H9 (cell line): ENCODE results near the gene NLGN3. TPM values are rescaled to one million over a fixed set of nuclear protein-coding genes. Genes with fewer than 3 reads are reported as not detected.
"Not testable (repeated sequence)": the region's sequence is repeated elsewhere in the genome, so short reads cannot be mapped to it uniquely, and the experiment has no call there.

Experiments
- DNase-seq: peaks from one replicate; pipeline ENCODE4 v3.0.0-alpha.2; 2017
- H2AFZ ChIP-seq: one replicate; pipeline ENCODE4 v1.6.1; 2013; ENCODE audit warnings: mild to moderate bottlenecking, low read length, control low read depth, moderate library complexity
- H2AK5ac ChIP-seq: 2 replicates; pipeline ENCODE4 v1.6.1; 2013; ENCODE audit warnings: low read length, control low read depth, mixed read lengths; ENCODE audit not compliant: insufficient read length
- H2BK120ac ChIP-seq: one replicate; pipeline ENCODE4 v1.6.1; 2013; ENCODE audit warnings: low read depth, mild to moderate bottlenecking, low read length, control low read depth, inconsistent platforms; ENCODE audit not compliant: poor library complexity, severe bottlenecking
- H2BK12ac ChIP-seq: 2 replicates; pipeline ENCODE4 v1.6.1; 2013; ENCODE audit warnings: low read length, control low read depth, mixed read lengths, low read depth; ENCODE audit not compliant: insufficient read length
- H2BK15ac ChIP-seq: 2 replicates; pipeline ENCODE4 v1.6.1; 2013; ENCODE audit warnings: low read depth, low read length, control low read depth
- H2BK20ac ChIP-seq: one replicate; pipeline ENCODE4 v1.6.1; 2013; ENCODE audit warnings: low read depth, mild to moderate bottlenecking, low read length, control low read depth, inconsistent platforms; ENCODE audit not compliant: poor library complexity, severe bottlenecking
- H2BK5ac ChIP-seq: 2 replicates; pipeline ENCODE4 v1.6.1; 2013; ENCODE audit warnings: low read length, control low read depth, mixed read lengths; ENCODE audit not compliant: insufficient read length
- H3K14ac ChIP-seq: 2 replicates; pipeline ENCODE4 v1.6.1; 2013; ENCODE audit warnings: low read length, control low read depth; ENCODE audit not compliant: insufficient read depth
- H3K18ac ChIP-seq: 2 replicates; pipeline ENCODE4 v1.6.1; 2013; ENCODE audit warnings: low read depth, mild to moderate bottlenecking, mixed read lengths, low read length, control low read depth; ENCODE audit not compliant: insufficient read length
- H3K23ac ChIP-seq: 2 replicates; pipeline ENCODE4 v1.6.1; 2013; ENCODE audit warnings: low read length, control low read depth, mixed read lengths, low read depth; ENCODE audit not compliant: insufficient read length
- H3K23me2 ChIP-seq: 2 replicates; pipeline ENCODE4 v1.6.1; 2013; ENCODE audit warnings: low read depth, mild to moderate bottlenecking, mixed read lengths, low read length, control low read depth; ENCODE audit not compliant: insufficient read length, poor library complexity, severe bottlenecking
- H3K27ac ChIP-seq: 2 replicates; pipeline ENCODE4 v1.5.1; 2013; ENCODE audit warnings: low read length, control low read depth, mixed read lengths, low read depth; ENCODE audit not compliant: insufficient read length
- H3K27me3 ChIP-seq: 2 replicates; pipeline ENCODE4 v1.6.1; 2013; ENCODE audit warnings: low read length, control low read depth, inconsistent platforms; ENCODE audit not compliant: insufficient read depth
- H3K4ac ChIP-seq: 2 replicates; pipeline ENCODE4 v1.6.1; 2013; ENCODE audit warnings: low read depth, mild to moderate bottlenecking, control low read depth, inconsistent platforms, low read length, moderate library complexity
- H3K4me1 ChIP-seq: 2 replicates; pipeline ENCODE4 v1.6.1; 2013; ENCODE audit warnings: low read length, control low read depth, inconsistent platforms; ENCODE audit not compliant: insufficient read depth
- H3K4me2 ChIP-seq: 2 replicates; pipeline ENCODE4 v1.6.1; 2013; ENCODE audit warnings: low read length, control low read depth, mixed read lengths; ENCODE audit not compliant: insufficient read length, insufficient read depth
- H3K56ac ChIP-seq: 2 replicates; pipeline ENCODE4 v1.6.1; 2013; ENCODE audit warnings: low read depth, mild to moderate bottlenecking, mixed read lengths, low read length, control low read depth; ENCODE audit not compliant: insufficient read length
- H3K79me1 ChIP-seq: 2 replicates; pipeline ENCODE4 v1.6.1; 2013; ENCODE audit warnings: low read depth, mild to moderate bottlenecking, moderate library complexity, low read length, control low read depth, inconsistent platforms; ENCODE audit not compliant: insufficient read depth, poor library complexity, severe bottlenecking
- H3K79me2 ChIP-seq: 2 replicates; pipeline ENCODE4 v1.6.1; 2013; ENCODE audit warnings: low read length, control low read depth, inconsistent platforms; ENCODE audit not compliant: insufficient read depth
- H3K9ac ChIP-seq: 2 replicates; pipeline ENCODE4 v1.6.1; 2013; ENCODE audit warnings: low read length, control low read depth, mixed read lengths; ENCODE audit not compliant: insufficient read length; ENCODE audit errors: extremely low read depth
- H3K9me3 ChIP-seq: one replicate; pipeline ENCODE4 v1.6.1; 2013; ENCODE audit warnings: low read depth, low read length, inconsistent platforms; ENCODE audit not compliant: control insufficient read depth
- H3T11ph ChIP-seq: one replicate; pipeline ENCODE4 v1.6.1; 2013; ENCODE audit warnings: mild to moderate bottlenecking, low read length, control low read depth, inconsistent platforms
- H4K20me1 ChIP-seq: one replicate; pipeline ENCODE4 v1.6.1; 2013; ENCODE audit not compliant: control insufficient read depth, insufficient read length, insufficient read depth
- H4K5ac ChIP-seq: 2 replicates; pipeline ENCODE4 v1.6.1; 2013; ENCODE audit warnings: low read depth, mild to moderate bottlenecking, mixed read lengths, low read length, control low read depth; ENCODE audit not compliant: insufficient read length
- H4K8ac ChIP-seq: replicated peaks from 2 replicates; pipeline ENCODE4 v1.6.1; 2013; ENCODE audit warnings: low read length, control low read depth, mixed read lengths, low read depth; ENCODE audit not compliant: insufficient read length
- H4K91ac ChIP-seq: 2 replicates; pipeline ENCODE4 v1.6.1; 2013; ENCODE audit warnings: low read depth, mild to moderate bottlenecking, moderate library complexity, mixed read lengths, low read length, control low read depth; ENCODE audit not compliant: insufficient read length
- H3K27ac Mint-ChIP-seq, 3 experiments: 2 replicates in 2 of 3; 3 replicates in 1 of 3; pipeline ENCODE4 v1.8.0; 2020 to 2021; ENCODE audit warnings: mixed read lengths in 3 of 3, mild to moderate bottlenecking in 1 of 3, moderate library complexity in 1 of 3
- H3K27me3 Mint-ChIP-seq: 2 replicates; pipeline ENCODE4 v1.8.0; 2021; ENCODE audit warnings: low read depth, mild to moderate bottlenecking, moderate library complexity, mixed read lengths
- H3K36me3 Mint-ChIP-seq, 3 experiments: 2 replicates in 2 of 3; 3 replicates in 1 of 3; pipeline ENCODE4 v1.8.0; 2020 to 2021; ENCODE audit warnings: low read depth in 3 of 3, mixed read lengths in 3 of 3; ENCODE audit not compliant: insufficient read depth in 1 of 3
- H3K4me1 Mint-ChIP-seq, 2 experiments: 2 replicates each; pipeline ENCODE4 v1.8.0; 2020; ENCODE audit warnings: mixed read lengths in 2 of 2
- H3K4me3 Mint-ChIP-seq, 2 experiments: 2 replicates in 1 of 2; 3 replicates in 1 of 2; pipeline ENCODE4 v1.8.0; 2020 to 2021; ENCODE audit warnings: mild to moderate bottlenecking in 2 of 2, mixed read lengths in 2 of 2, moderate library complexity in 1 of 2
- H3K9me3 Mint-ChIP-seq, 2 experiments: 2 replicates in 1 of 2; 3 replicates in 1 of 2; pipeline ENCODE4 v1.8.0; 2020; ENCODE audit warnings: mild to moderate bottlenecking in 2 of 2, mixed read lengths in 2 of 2, moderate library complexity in 1 of 2
- CTCF ChIP-seq: fragments of 200-600 bp; sonication (generic); conservative IDR thresholded peaks from 3 replicates; pipeline ENCODE4 v1.8.0; 2021; ENCODE audit warnings: antibody characterized with exemption, mild to moderate bottlenecking
- WGBS: extraction: QIAGEN DNeasy Blood & Tissue Kit; methylation state at CpG from one replicate; pipeline ENCODE4 v1.1.7; 2013; ENCODE audit warnings: missing lambda C conversion rate, low lambda C conversion rate, mixed read lengths; ENCODE audit not compliant: insufficient read length; ENCODE audit errors: extremely low coverage; 5-methylcytosine and 5-hydroxymethylcytosine counted together
- total RNA-seq: library from RNA; stranded (reverse); gene quantifications from 2 replicates; pipeline ENCODE4 v1.2.1, GENCODE V29; 2021

Gene NLGN3
- total RNA-seq, 1 experiment from 2014 or later: 3.6 TPM

GRCh38 chrX:71178908-71179307 lies 34.3 kb downstream of the NLGN3 start:
- no peak overlapping the region for H2BK120ac ChIP-seq
- H4K5ac ChIP-seq: no peak overlapping the region
- peak; percentile 73 for TF ChIP-seq CTCF
- no peak overlapping the region for H3K23ac ChIP-seq
- no peaks in the 10 kb centered on the region for H3K79me2 ChIP-seq
- H2BK12ac ChIP-seq: no peak overlapping the region
- H3K27ac ChIP-seq: no peak overlapping the region
- H2AK5ac ChIP-seq: no peak overlapping the region
- peaks cover 21% of the 10 kb centered on the region for H3K9me3 ChIP-seq
- no peak overlapping the region for H3K56ac ChIP-seq
- no peak overlapping the region for H3T11ph ChIP-seq
- no peak overlapping the region for H3K4ac ChIP-seq
- no peaks in the 10 kb centered on the region for H3K27me3 ChIP-seq
- peaks cover 9% of the 10 kb centered on the region for H3K23me2 ChIP-seq
- H2BK20ac ChIP-seq: no peak overlapping the region
- Mint-ChIP-seq H3K27me3 (no peaks in the 10 kb centered on the region; the same call in 1 of the 2 replicates), H3K4me3 (no peak overlapping the region), H3K9me3 (peaks cover 53 to 66% of the 10 kb centered on the region in 2 experiments), H3K27ac (no peak overlapping the region), H3K36me3 (peaks cover 5 to 11% (median 11%) of the 10 kb centered on the region in 3 experiments), H3K4me1 (peaks cover 12 to 16% of the 10 kb centered on the region in 2 experiments)
- H3K79me1 ChIP-seq: no peaks in the 10 kb centered on the region
- H2BK15ac ChIP-seq: no peak overlapping the region
- no peaks in the 10 kb centered on the region for H4K20me1 ChIP-seq
- H2AFZ ChIP-seq: no peak overlapping the region
- no peak overlapping the region for H3K18ac ChIP-seq
- H3K9ac ChIP-seq: no peak overlapping the region
- no peak overlapping the region for H2BK5ac ChIP-seq
- WGBS: no CpG with 5 or more reads among the region's 4 CpGs
- peaks cover 3% of the 10 kb centered on the region for H3K4me1 ChIP-seq
- no peak overlapping the region for H3K14ac ChIP-seq
- no peak overlapping the region for H3K4me2 ChIP-seq
- H4K91ac ChIP-seq: no peak overlapping the region
- DNase-seq: peak; percentile 47
- no peak overlapping the region for H4K8ac ChIP-seq

GRCh38 chrX:71180579-71181265 lies 36.1 kb downstream of the NLGN3 start:
- not testable (repeated sequence) for H2BK15ac ChIP-seq, H3K9ac ChIP-seq, H3T11ph ChIP-seq, H4K20me1 ChIP-seq, H2AK5ac ChIP-seq, H3K27ac ChIP-seq, H2BK12ac ChIP-seq, H3K14ac ChIP-seq, H2BK120ac ChIP-seq, H3K79me2 ChIP-seq, H3K79me1 ChIP-seq, H3K27me3 ChIP-seq, H3K4me1 ChIP-seq, H4K8ac ChIP-seq, H4K5ac ChIP-seq, H3K56ac ChIP-seq, H3K4me3 Mint-ChIP-seq, H3K27me3 Mint-ChIP-seq, H4K91ac ChIP-seq, H3K18ac ChIP-seq, H2BK20ac ChIP-seq, H3K4me2 ChIP-seq, H2AFZ ChIP-seq, H3K4ac ChIP-seq, H3K23me2 ChIP-seq, DNase-seq, H2BK5ac ChIP-seq, H3K23ac ChIP-seq, H3K27ac Mint-ChIP-seq
- H3K9me3 ChIP-seq: peaks cover 16% of the 10 kb centered on the region
- no CpG with 5 or more reads among the region's 9 CpGs for WGBS
- H3K9me3 Mint-ChIP-seq: peaks cover 57 to 65% of the 10 kb centered on the region in 2 experiments
- peaks cover 5 to 11% (median 11%) of the 10 kb centered on the region in 3 experiments for H3K36me3 Mint-ChIP-seq
- peaks cover 18 to 23% of the 10 kb centered on the region in 2 experiments for H3K4me1 Mint-ChIP-seq
